Measurements from ENCODE around the gene ITGB6. TPM values are rescaled to one million over a fixed set of nuclear protein-coding genes. Genes with fewer than 3 reads are reported as not detected.

The ITGB6 gene
- total and polyA plus RNA-seq, 2 of the 8 experiments (the other 6 are each of a cell fraction or from before 2014, with no cell fraction given): not detected

- FAIRE-seq: no peak
- TF ChIP-seq SP1 (IDR thresholded peaks at IDR 0.05; ENCODE audit: low read depth, low read length): no peak
Measured at GRCh38 chr2:160061533-160061932, 138.5 kb downstream of the ITGB6 start.

More at GRCh38 chr2:160061533-160061932, 138.5 kb downstream of the ITGB6 start:
- H3K23ac ChIP-seq (ENCODE audit: insufficient read length): no peak overlapping the region
- H3K23me2 ChIP-seq (ENCODE audit: low read depth, low read length): peaks cover 11% of the 10 kb centered on the region; the same call in 1 of the 2 replicates
- DNase-seq (ENCODE audit: low read depth in 1 of 2, low spot score in 2 of 2): no peak
- POLR2A ChIA-PET (ENCODE audit: partially characterized antibody): interaction anchor here (1.0 to 1.6 kb wide), 2 partner anchors 10 to 775 kb away, joined by 3 to 4 read pairs; partner anchors contain the start of gene WDSUB1
- H3K18ac ChIP-seq (ENCODE audit: extremely low read depth, low read length): no peak overlapping the region
- no peak overlapping the region for H4K5ac ChIP-seq (ENCODE audit: insufficient read length, low read depth, low read length)
- H2BK15ac ChIP-seq (ENCODE audit: low read length): no peak overlapping the region
- WGBS, 2 experiments (ENCODE audit: extremely low coverage in 1 of 2, insufficient coverage in 1 of 2, insufficient read length in 1 of 2, insufficient replicate concordance in 2 of 2, low coverage in 1 of 2, low lambda C conversion rate in 2 of 2, missing lambda C conversion rate in 1 of 2): 76% methylated on average over 18 of the region's 18 CpGs; no CpG with 5 or more reads in 1 of the 2 experiments
- no peak overlapping the region for H3K9ac ChIP-seq (replicated peaks in 1 of 4; ENCODE audit: extremely low read depth in 1 of 4, low read depth in 3 of 4, low read length in 3 of 4)
- no peak overlapping the region for H4K91ac ChIP-seq (replicated peaks; ENCODE audit: insufficient read length, low read length)
- H3K27me3 ChIP-seq (replicated peaks in 1 of 4; ENCODE audit: control insufficient read depth in 3 of 4, extremely low read depth in 1 of 4, insufficient read depth in 3 of 4, low read length in 3 of 4): peaks cover 0 to 18% (median 17%) of the 10 kb centered on the region in 4 experiments; a peak in 6 of 7 replicates
- no peak overlapping the region for H3K4ac ChIP-seq (replicated peaks; ENCODE audit: insufficient read length, low read depth, low read length)
- H3K27ac ChIP-seq (ENCODE audit: low read depth, low read length): no peak overlapping the region
- no peak overlapping the region for H3K14ac ChIP-seq (ENCODE audit: insufficient read length)
- H3K9me3 ChIP-seq (ENCODE audit: insufficient read depth in 2 of 2, low read depth in 1 of 2, low read length in 1 of 2): peaks cover 0 to under 1% of the 10 kb centered on the region in 2 experiments; a peak in 1 of 4 replicates
- H4K8ac ChIP-seq (ENCODE audit: extremely low read depth, insufficient read depth, low read length): no peak overlapping the region; the same call in 1 of the 2 replicates
- H3K56ac ChIP-seq (replicated peaks; ENCODE audit: insufficient read length, low read depth, low read length): no peak overlapping the region
- CTCF ChIA-PET (ENCODE audit: partially characterized antibody): no interaction called here
- peak overlapping the region; percentile 33 to 78 (median 62) for H3K4me3 ChIP-seq (ENCODE audit: extremely low read depth in 1 of 4, insufficient read depth in 2 of 4, low read depth in 3 of 4, low read length in 4 of 4)
- no peak overlapping the region for H2BK20ac ChIP-seq (ENCODE audit: low read length)
- H2BK120ac ChIP-seq (replicated peaks; ENCODE audit: low read depth, low read length): no peak overlapping the region
- H3K4me2 ChIP-seq (ENCODE audit: insufficient read depth in 1 of 2, low read depth in 2 of 2, low read length in 2 of 2): peak overlapping the region; percentile 72 to 94
- H2BK12ac ChIP-seq (ENCODE audit: low read depth, low read length): no peak overlapping the region; the same call in 1 of the 2 replicates
- H2BK5ac ChIP-seq (ENCODE audit: low read depth, low read length): no peak overlapping the region
- peaks cover 4 to 11% (median 7%) of the 10 kb centered on the region in 4 experiments; a peak in 6 of 7 replicates for H3K4me1 ChIP-seq (replicated peaks in 1 of 4; ENCODE audit: control insufficient read depth in 3 of 4, insufficient read depth in 4 of 4, low read length in 3 of 4)
- no peaks in the 10 kb centered on the region for H3K79me2 ChIP-seq (ENCODE audit: control insufficient read depth in 1 of 2, insufficient read depth in 2 of 2, low read length in 2 of 2)
- H3K36me3 ChIP-seq (ENCODE audit: control insufficient read depth in 2 of 4, insufficient read depth in 4 of 4, low read length in 3 of 4): peaks cover 0 to 5% (median 0%) of the 10 kb centered on the region in 4 experiments; a peak in 1 of 8 replicates
- H2AFZ ChIP-seq (ENCODE audit: low read length): no peak overlapping the region
- H2AK5ac ChIP-seq (ENCODE audit: low read depth, low read length): no peak overlapping the region
- no peaks in the 10 kb centered on the region for H3K79me1 ChIP-seq (ENCODE audit: low read depth, low read length)
- H4K20me1 ChIP-seq (replicated peaks in 1 of 2; ENCODE audit: control insufficient read depth in 1 of 2, insufficient read depth in 2 of 2, low read length in 2 of 2): no peaks in the 10 kb centered on the region

Data from H1 (cell line).